ENCODE data around the gene OR1Q1. TPM values are rescaled to one million over a fixed set of nuclear protein-coding genes. Genes with fewer than 3 reads are reported as not detected.
A peak's percentile ranks its signal among the peaks of the same experiment; 100 is the strongest.

Gene OR1Q1
- total and polyA plus RNA-seq, 9 of the 15 experiments (the other 6 are each of a cell fraction or from before 2014, with no cell fraction given): not detected

- TF ChIP-seq ZNF655 (CRISPR knock-in tag; IDR thresholded peaks at IDR 0.05) (no peak), MCM2 (IDR thresholded peaks at IDR 0.05; ENCODE audit: low read depth) (no peak), TCF3 (CRISPR knock-in tag; IDR thresholded peaks at IDR 0.05) (0 out of 2 replicates have a peak, but pooled peaks have one; percentile 10), SETDB1 (IDR thresholded peaks at IDR 0.05; ENCODE audit: low read length) (no peak), PHF20 (IDR thresholded peaks at IDR 0.05; ENCODE audit: partially characterized antibody) (no peak), CTBP1 (IDR thresholded peaks at IDR 0.05; ENCODE audit: borderline replicate concordance) (0 out of 2 replicates have a peak, but pooled peaks have one; percentile 36), NFIX (CRISPR knock-in tag; IDR thresholded peaks at IDR 0.05; ENCODE audit: low read depth) (no peak), ILF3 (IDR thresholded peaks at IDR 0.05; ENCODE audit: borderline replicate concordance) (no peak), DIDO1 (tag; IDR thresholded peaks at IDR 0.05; ENCODE audit: low read depth) (no peak), CHD7 (IDR thresholded peaks at IDR 0.05; ENCODE audit: low read depth, low read length) (no peak), ELF1 (tag; IDR thresholded peaks at IDR 0.05) (no peak), NKRF (IDR thresholded peaks at IDR 0.05; ENCODE audit: borderline replicate concordance) (no peak), POU5F1 (IDR thresholded peaks at IDR 0.05; ENCODE audit: borderline replicate concordance, low read depth, low read length, partially characterized antibody) (no peak), SLC30A9 (CRISPR knock-in tag; IDR thresholded peaks at IDR 0.05) (no peak), NFRKB (IDR thresholded peaks at IDR 0.05; ENCODE audit: low read depth) (no peak), DNMT1 (IDR thresholded peaks at IDR 0.05) (no peak)
Measured at GRCh38 chr9:122580360-122580759, 34.2 kb upstream of the OR1Q1 start (continued).
